Activated CD8-positive, alpha-beta T cell treated with anti-CD3 and anti-CD28 coated beads for 36 hours (primary cell): ENCODE data around the gene CDR2. TPM values are rescaled to one million over a fixed set of nuclear protein-coding genes. Genes with fewer than 3 reads are reported as not detected.

Experiments
- ATAC-seq: fragments of 200-7000 bp; cut with Tn5 transposase; one replicate; pipeline ENCODE4 v1.10.0; 2021; ENCODE audit warnings: mild to moderate bottlenecking, moderate library complexity
- CTCF ChIA-PET: fragments of 350-600 bp; sonication (Branson Sonifier 250); formaldehyde crosslinking; loops from one replicate; lab custom pipeline; 2021; ENCODE audit warnings: antibody characterized with exemption; lab: Charles Lee
- POLR2A ChIA-PET: fragments of 350-600 bp; sonication (Branson Sonifier 250); formaldehyde crosslinking; loops from one replicate; lab custom pipeline; 2021; ENCODE audit warnings: antibody characterized with exemption; lab: Charles Lee
- DNase-seq: peaks from one replicate; pipeline ENCODE4 v3.0.0-alpha.2; 2020
- H3K27ac Mint-ChIP-seq: one replicate; pipeline ENCODE4 v1.8.0; 2021; ENCODE audit warnings: mild to moderate bottlenecking, mixed read lengths
- H3K27me3 Mint-ChIP-seq: one replicate; pipeline ENCODE4 v1.8.0; 2021; ENCODE audit warnings: mixed read lengths
- H3K36me3 Mint-ChIP-seq: one replicate; pipeline ENCODE4 v1.8.0; 2021; ENCODE audit warnings: low read depth, mixed read lengths
- H3K4me1 Mint-ChIP-seq: one replicate; pipeline ENCODE4 v1.8.0; 2021; ENCODE audit warnings: low read depth, mixed read lengths
- H3K4me3 Mint-ChIP-seq: one replicate; pipeline ENCODE4 v1.8.0; 2021; ENCODE audit warnings: mild to moderate bottlenecking, moderate library complexity, mixed read lengths
- H3K9me3 Mint-ChIP-seq: one replicate; pipeline ENCODE4 v1.8.0; 2021; ENCODE audit warnings: mixed read lengths
- CTCF ChIP-seq: fragments of 200-600 bp; IDR thresholded peaks from one replicate; pipeline ENCODE4 v1.8.0; 2022; ENCODE audit warnings: antibody characterized with exemption, mild to moderate bottlenecking
- intact Hi-C: fragments of 100-400 bp; cut with micrococcal nuclease; formaldehyde crosslinking; loops from one replicate; pipeline ENCODE4 v1.10.0; 2022
- total RNA-seq, 2 experiments: library from RNA; stranded (reverse); gene quantifications; one replicate each; pipeline ENCODE4 v1.2.3, GENCODE V29; 2021

The CDR2 gene
- total RNA-seq, 2 experiments from 2014 or later, result 34.7 to 37.6 TPM

DNA sequence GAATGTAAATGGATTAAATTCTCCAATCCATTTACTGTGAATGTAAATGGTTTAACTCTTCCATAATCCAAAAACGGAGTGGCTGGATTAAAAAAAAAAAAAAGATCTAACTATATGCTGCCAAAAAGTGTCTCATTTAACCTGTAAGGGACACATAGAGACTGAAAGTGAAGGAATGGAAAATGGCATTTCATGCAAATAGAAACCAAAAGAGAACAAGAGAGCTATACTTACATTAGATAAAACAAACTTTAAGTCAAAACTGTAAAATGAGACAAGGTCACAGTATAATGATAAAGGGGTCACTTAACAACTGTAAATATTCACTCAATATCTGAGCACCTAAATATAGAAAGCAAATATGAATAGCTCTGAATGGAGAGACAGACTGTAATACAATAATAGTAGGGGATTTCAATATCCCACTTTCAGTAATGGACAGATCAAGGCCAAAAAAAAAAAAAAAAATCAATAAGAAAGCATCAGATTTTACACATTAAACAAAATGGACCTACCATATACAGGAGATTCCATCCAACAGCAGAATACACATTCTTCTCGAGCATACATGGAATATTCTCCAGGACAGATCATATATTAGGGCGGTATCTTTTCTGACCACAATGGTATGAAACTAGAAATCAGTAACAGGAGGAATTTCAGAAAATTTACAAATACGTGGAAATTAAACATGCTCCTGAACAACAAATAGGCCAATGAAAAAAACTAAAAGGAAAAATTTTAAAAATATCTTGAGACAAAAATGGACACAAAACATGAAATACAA, 36.4 kb downstream of the CDR2 start:
- H3K27ac Mint-ChIP-seq, result peak overlapping the region; percentile 30
- peaks cover 20% of the 10 kb centered on the region for H3K4me1 Mint-ChIP-seq
- peaks cover 25% of the 10 kb centered on the region for H3K9me3 Mint-ChIP-seq
- H3K36me3 Mint-ChIP-seq, result peaks cover 85% of the 10 kb centered on the region
- ATAC-seq, result peak; percentile 73
- intact Hi-C loops, result no loop called here
- DNase-seq, result no peak
- no peak overlapping the region for H3K4me3 Mint-ChIP-seq
- TF ChIP-seq CTCF, result no peak
- H3K27me3 Mint-ChIP-seq, result no peaks in the 10 kb centered on the region
- ChIA-PET CTCF (interaction anchor here (1.0 to 3.0 kb wide), 5 partner anchors 14 to 38 kb away, joined by 3 to 13 read pairs (median 3); no protein-coding TSS in a partner anchor), POLR2A (interaction anchor here (0.6 to 2.5 kb wide), 5 partner anchors 13 to 114 kb away, joined by 4 to 11 read pairs (median 6); no protein-coding TSS in a partner anchor)

DNA sequence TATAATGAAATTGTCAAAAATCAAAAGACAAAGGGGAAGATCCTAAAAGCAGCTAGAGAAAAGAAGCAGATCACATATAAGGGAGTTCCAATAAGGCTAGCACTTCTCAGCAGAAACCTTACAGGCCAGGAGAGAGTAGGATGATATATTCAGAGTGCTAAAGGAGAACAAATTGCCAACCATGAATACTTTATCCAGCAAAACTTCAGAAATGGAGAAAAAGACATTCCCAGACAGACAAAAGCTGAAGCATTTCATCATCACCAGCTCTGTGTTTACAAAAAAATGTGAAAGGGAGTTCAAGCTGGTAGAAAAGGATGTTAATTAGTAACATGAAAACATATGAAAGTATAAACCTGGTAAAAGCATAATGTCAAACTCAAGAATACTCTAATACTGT, 37.4 kb downstream of the CDR2 start:
- Mint-ChIP-seq H3K4me1 (peaks cover 18% of the 10 kb centered on the region), H3K27ac (no peak overlapping the region), H3K27me3 (no peaks in the 10 kb centered on the region), H3K9me3 (peaks cover 25% of the 10 kb centered on the region), H3K36me3 (peaks cover 83% of the 10 kb centered on the region), H3K4me3 (no peak overlapping the region)
- no peak for TF ChIP-seq CTCF
- intact Hi-C loops, result no loop called here
- DNase-seq, result no peak
- ATAC-seq, result no peak
- ChIA-PET CTCF (interaction anchor here (0.7 to 3.0 kb wide), 6 partner anchors 13 to 37 kb away, joined by 3 to 13 read pairs (median 3); no protein-coding TSS in a partner anchor), POLR2A (interaction anchor here (0.5 to 2.5 kb wide), 5 partner anchors 12 to 66 kb away, joined by 3 to 11 read pairs (median 4); no protein-coding TSS in a partner anchor)

DNA sequence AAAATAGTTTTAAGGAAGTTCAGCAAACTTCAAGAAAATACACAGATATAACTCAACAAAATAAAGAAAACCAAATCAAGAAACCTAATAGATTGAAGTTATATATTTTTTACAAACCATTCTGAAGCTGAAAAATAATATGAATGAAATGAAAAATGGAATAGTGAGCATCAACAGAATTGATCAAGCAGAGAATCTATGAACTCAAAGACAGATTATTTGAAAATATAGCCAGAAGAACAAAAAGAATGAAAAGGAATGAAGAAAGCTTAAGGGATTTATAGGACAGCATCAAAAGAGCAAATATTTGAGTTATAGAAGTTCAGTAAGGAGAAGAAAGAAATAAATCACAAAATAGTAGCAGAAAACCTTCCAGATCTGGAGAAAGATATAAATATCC, 37.8 kb downstream of the CDR2 start:
- no peak for ATAC-seq
- Mint-ChIP-seq H3K4me3 (no peak overlapping the region), H3K27ac (no peak overlapping the region), H3K9me3 (peaks cover 25% of the 10 kb centered on the region), H3K36me3 (peaks cover 83% of the 10 kb centered on the region), H3K4me1 (peaks cover 17% of the 10 kb centered on the region), H3K27me3 (no peaks in the 10 kb centered on the region)
- ChIA-PET POLR2A (interaction anchor here (0.6 to 2.5 kb wide), 3 partner anchors 12 to 66 kb away, joined by 3 to 11 read pairs (median 4); no protein-coding TSS in a partner anchor), CTCF (interaction anchor here (1.2 to 3.0 kb wide), 2 partner anchors 18 to 37 kb away, joined by 4 to 13 read pairs; no protein-coding TSS in a partner anchor)
- intact Hi-C loops, result no loop called here
- no peak for TF ChIP-seq CTCF
- no peak for DNase-seq

DNA sequence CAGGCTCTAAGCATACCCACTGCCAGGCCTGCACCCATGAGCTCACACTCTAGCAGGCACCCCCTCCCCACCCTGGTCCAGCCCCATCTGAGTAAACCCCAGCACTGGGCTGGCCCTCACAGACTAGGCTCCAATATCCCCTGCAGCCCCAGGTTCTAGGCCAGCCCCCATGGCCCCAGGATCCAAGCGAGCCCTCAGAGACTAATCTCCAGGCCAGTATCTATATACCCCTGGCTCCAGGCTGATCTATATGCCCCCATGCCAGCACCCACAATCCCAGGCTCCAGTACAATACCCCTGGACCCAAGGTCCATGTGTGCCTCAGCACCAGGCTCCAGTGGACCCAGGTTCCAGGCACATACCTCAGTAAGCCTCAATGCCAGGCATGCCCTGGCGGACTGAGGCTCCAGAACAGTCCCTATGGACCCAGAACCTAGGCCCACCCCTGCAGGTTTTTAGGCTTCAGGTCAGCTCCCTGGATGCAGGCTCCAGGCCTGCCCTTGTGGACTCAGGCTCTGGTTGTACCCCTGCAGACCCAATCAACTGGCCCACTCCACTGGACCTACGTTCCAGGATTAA, 38.7 kb downstream of the CDR2 start:
- H3K9me3 Mint-ChIP-seq, result peaks cover 25% of the 10 kb centered on the region
- intact Hi-C loops, result no loop called here
- TF ChIP-seq CTCF, result no peak
- DNase-seq (no peak), ATAC-seq (no peak)
- no peak overlapping the region for H3K27ac Mint-ChIP-seq
- peaks cover 80% of the 10 kb centered on the region for H3K36me3 Mint-ChIP-seq
- peaks cover 17% of the 10 kb centered on the region for H3K4me1 Mint-ChIP-seq
- CTCF ChIA-PET, result no interaction called here
- no peak overlapping the region for H3K4me3 Mint-ChIP-seq
- H3K27me3 Mint-ChIP-seq, result no peaks in the 10 kb centered on the region
- POLR2A ChIA-PET, result no interaction called here
